ENCODE data around the gene SF3B1.
"Not testable (repeated sequence)": the region's sequence is repeated elsewhere in the genome, so short reads cannot be mapped to it uniquely, and the experiment has no call there.

The SF3B1 gene

GRCh38 chr2:197435598-197436420, 981 bp upstream of the SF3B1 start:
- DNase-seq (ENCODE audit: low read depth) = no peak

DNA sequence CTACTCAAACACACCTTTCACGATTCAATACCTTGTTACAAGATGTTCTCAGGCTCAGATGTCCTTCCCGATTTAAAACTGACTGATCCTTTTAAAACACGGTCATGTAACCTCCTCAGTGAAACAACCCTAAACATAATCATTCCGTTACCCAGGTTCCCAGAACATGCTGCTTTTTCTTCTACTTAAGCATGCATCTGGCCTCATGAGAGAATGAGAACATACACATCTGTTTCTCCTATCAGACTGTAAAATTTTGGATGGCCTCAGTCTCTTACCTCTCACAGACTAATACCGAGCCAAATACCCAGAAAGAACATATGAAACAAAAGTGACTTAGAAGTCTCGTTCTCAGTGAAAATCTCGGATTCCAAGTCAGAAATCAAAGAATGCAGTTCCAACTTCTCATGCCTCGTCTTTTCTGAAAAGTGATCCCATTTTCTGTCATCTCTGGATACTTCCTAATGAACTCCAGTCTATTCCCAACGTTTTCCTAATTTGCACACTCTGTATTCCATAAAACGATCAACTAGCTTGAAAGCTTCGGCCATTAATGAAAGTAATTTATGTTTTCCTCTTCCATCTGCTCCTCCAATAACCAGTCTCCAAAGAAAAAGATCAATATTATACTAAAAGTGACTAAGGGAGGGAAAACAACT, 919 bp downstream of the SF3B1 start:
- no peak for DNase-seq (ENCODE audit: low read depth)

DNA sequence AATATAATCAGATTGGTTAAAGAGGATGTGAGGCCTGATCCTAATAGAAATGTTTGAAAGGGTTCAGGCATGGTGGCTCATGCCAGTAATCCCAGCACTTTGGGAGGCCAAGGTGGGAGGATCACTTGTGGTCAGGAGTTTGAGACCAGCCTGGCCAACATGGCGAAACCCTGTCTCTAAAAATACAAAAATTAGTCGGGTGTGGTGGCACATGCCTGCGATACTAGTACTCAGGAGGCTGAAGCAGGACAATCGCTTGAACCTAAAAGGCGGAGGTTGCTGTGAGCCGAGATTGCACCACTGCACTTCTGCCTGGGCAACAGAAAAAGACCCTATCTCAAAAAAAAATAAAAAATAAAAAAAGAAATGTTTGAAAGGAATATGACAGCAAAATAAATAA, 2.3 kb downstream of the SF3B1 start:
- not testable (repeated sequence) for DNase-seq (ENCODE audit: low read depth)

DNA sequence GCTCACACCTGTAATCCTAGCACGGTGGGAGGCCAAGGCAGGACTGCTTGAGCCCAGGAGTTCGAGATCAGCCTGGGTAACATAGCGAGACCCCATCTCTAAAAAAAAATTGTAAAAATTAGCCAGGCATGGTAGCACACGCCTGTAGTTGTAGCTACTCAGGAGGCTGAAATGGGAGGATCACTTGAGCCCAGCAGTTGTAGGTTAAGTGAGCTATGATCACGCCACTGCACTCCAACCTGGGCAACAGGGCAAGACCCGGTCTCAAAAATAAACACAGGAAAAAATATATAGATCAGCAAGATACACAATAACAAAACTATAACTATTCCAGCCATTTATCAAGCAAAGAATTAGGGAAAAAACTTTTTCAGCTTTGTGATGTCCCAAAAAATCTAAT, 3.0 kb downstream of the SF3B1 start:
- no peak for DNase-seq (ENCODE audit: low read depth)

- no peak for DNase-seq (ENCODE audit: low read depth)
Observed at GRCh38 chr2:197427986-197428385, 6.8 kb downstream of the SF3B1 start.

DNA sequence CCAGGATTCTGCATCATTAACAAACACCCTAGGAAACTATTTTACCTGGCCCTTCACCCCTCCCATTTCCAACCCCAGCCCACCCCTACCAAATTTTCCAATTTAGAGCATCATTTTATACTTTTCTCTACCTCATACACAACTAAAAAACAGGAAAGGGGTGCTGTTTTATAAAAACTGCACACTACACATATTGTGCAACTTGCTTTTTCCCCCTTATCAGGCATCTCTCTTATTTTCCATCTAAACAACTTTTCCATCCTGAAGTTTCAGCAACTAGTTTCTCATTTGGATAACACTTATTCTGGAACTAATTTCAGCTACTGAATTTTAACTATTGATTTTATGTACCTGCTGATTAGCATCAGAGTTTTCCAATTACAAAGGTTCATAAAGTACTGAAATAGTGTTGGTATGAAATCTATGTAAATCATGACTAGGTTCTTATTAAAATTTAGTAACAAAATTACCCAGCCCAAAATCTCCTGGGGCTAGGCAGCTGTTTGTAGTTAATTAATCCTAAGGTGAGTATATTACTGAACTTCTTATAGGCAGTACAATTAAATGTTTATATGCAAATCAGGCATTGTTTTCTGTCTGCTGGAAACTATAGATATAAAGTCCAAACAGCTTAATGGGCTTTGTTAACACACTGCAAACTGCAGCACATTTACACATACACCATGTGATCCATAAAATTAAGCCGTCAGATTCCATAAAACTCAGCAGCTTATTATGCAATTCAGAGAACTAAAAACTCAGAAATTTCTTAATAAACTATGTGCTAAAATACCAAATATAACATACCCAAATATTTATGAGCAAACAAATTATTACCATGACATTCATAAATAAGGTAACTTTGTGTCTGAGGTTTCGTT, 7.9 kb downstream of the SF3B1 start:
- DNase-seq (ENCODE audit: low read depth) = no peak

DNA sequence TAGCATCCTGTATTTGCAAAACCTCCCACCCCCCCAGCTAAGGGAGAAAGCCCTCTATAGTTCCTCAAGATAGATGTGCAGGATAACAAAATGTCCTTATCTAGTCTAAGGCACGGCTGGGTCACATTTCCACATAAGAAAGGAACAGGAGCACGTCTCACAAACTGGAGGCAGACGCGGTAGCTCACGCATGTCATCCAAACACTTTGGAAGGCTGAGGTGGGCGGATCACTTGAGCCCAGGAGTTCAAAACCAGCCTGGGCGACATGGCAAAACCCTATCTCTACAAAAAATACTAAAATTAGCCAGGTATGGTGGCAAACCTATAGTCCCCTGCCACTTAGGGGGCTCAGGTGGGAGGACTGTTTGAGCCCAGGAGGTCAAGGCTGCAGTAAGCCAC, 9.3 kb downstream of the SF3B1 start:
- no peak for DNase-seq (ENCODE audit: low read depth)

DNA sequence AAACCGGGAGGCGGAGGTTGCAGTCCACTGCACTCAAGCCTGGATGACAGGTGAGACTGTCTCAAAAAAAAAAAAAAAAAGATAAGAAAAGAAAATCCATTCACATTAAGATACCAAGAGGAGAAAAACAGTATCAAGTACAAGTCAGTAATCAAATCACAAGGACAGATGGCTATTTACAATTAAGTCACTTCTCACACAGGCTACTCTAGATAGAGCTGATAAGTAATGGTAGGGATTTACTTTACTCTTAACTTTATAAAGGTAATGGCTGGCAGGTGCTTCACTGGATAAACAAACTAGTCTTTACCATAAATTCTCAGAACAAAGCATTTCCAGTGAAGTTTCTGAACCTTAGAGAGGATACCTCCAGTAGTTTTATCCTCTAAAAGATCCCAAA, 11.5 kb downstream of the SF3B1 start:
- no peak for DNase-seq (ENCODE audit: low read depth)

- no peak for DNase-seq (ENCODE audit: low read depth)
Observed at GRCh38 chr2:197419438-197419837, 15.4 kb downstream of the SF3B1 start.

- DNase-seq (ENCODE audit: low read depth) = no peak
Observed at GRCh38 chr2:197416268-197416667, 18.6 kb downstream of the SF3B1 start.

- no peak for DNase-seq (ENCODE audit: low read depth)
Observed at GRCh38 chr2:197414515-197414914, 20.3 kb downstream of the SF3B1 start.

DNA sequence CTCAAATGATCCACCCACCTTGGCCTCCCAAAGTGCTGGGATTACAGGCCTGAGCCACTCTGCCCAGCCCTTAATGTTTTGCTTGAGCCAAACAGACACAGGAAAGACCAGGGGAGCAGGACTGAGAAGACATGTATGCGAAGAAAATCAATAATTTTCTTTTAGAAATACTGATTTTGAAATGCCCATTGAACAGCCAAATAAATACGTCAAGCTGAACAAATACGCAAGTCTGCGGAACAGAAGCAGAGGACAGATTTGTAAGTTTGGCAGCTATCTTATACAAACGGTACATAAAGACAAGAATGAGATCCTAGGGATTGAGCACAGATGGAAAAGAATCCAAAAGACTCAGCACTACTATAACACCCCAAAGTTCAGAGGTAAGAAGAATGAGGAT, 20.8 kb downstream of the SF3B1 start:
- DNase-seq (ENCODE audit: low read depth) = no peak

GRCh38 chr2:197405582-197405981, 29.2 kb downstream of the SF3B1 start:
- DNase-seq (ENCODE audit: low read depth) = no peak

DNA sequence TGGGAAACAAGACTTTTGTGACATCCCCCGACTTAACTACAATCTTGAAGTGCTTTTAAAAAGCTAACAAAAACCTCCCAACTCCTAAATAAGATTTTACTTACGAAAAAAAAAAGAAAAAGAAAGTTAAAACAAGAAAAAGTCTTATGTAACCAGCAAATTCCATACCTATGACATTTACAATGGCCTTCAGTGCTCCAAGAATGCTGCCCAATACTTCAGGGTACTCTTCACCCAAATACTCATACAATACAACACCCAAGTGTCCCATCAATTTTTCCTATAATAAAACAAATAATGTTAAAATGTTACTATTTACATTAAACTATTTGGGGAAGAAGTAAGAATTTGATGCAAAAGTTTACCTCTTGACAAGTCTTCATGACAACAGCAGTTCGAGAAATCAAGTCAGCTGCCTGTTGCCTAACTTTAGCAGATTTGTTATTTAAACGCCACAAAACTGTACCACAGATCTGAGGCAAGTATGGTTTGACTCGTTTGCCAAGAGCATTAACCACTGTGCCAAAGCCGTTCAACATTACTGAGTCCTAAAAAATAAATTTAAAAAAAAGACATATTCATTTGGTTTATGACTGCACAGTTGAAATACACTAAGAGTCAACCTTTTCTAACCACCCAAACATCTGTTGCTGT, 34.8 kb downstream of the SF3B1 start:
- DNase-seq (ENCODE audit: low read depth) = no peak

GRCh38 chr2:197398913-197399312, 35.9 kb downstream of the SF3B1 start:
- DNase-seq (ENCODE audit: low read depth) = no peak

DNA sequence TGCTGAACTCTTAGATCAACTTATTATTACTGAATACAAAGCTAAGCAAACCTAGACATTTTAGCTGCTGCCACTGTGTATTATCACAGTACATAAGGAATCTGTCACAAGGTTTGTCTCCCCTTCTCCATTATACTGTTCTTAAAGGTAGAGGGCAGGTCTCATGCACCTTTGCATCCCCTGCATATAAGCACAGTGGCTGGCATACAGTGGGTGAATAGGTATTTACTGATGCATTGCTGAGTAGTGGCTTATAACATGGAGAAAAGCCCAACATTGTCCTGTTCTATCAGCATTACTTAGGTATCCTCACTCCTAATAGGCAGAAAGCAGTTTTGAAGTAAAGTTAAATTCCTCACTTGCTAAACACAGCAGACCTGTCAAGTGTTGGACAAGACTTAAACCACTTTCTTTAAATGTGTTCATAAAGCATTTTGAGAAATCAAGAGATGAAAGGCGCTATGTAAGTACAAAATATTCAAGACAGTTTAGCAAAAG, 43.6 kb downstream of the SF3B1 start:
- DNase-seq (ENCODE audit: low read depth) = no peak

DNA sequence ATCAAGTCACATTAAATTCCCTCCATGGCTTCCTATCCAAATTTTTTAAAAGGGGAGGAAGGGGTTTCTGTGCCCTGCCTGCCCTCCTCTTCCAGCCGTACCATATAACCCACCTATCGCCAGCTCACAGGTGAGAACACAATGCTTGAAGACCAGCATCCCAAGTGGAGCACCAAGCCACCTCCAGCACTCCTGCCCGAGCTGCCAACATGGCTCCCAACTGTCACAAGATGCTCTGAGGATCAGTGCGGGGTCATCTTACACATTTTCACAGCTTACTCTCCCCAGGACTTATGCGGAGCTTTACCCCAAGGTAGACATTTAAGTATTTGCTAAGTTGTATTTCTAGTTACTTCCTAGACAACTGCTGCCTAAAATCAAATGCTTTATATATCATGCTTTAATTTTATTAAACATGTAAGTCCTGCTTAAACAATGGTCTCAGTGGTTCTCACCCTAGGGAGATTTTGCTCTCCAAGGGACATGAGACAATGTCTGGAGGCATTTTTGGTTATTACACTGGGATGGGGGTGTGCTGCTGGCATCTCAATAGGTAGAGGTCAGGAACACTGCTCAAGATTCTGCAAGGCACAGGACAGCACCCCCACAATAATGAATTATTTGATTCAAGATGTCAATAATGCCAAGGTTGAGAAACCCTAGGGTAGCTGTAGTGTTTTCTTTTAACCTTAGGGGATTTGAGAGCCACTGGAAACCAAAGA, 45.8 kb downstream of the SF3B1 start:
- DNase-seq (ENCODE audit: low read depth) = no peak

DNA sequence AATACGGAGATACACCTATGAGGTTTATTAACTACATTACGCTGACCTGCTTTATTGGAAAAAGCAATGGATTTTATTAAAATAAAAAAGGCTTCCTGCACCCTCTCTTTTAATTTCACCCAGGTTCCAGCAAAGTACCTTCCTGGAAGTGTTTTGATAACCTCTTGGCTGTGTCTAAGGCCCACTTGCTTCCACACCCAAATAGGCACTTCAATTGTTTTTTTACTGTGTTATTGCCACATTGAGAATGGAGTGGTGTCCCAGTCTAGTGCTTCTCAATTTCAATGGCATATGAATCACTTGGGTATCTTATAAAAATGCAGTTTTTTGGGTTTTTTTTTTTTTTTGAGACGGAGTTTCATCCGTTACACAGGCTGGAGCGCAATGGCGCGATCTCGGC, 47.6 kb downstream of the SF3B1 start:
- no peak for DNase-seq (ENCODE audit: low read depth)

GRCh38 chr2:197386242-197386641, 48.6 kb downstream of the SF3B1 start:
- no peak for DNase-seq (ENCODE audit: low read depth)

DNA sequence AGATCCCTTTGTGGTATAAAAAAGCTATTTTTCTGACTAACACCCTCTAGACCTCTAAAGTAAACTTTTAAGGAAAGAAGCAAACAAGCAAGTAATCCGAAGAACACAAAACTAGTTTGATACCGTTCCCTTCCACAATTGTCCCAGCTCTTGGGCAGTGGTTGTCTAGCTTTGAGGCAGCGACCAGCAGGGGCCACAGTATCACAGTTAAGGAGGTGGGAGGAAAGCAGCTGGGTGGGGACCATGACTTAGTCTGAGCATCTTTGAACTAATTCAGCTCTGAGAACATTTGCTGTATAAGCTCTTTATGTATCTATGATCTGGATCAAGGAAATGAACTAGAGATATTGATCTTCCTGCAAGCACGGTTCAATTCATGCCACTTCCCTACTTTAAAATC, 51.0 kb downstream of the SF3B1 start:
- DNase-seq (ENCODE audit: low read depth) = no peak

GRCh38 chr2:197381641-197382040, 53.2 kb downstream of the SF3B1 start:
- no peak for DNase-seq (ENCODE audit: low read depth)
